SU-DHL-6 (cell line): Measurements from ENCODE around the gene MYLK.

Experiments
- EZH2phosphoT487 ChIP-seq: fragments of 200-600 bp; sonication (generic), shearing (Covaris generic); conservative IDR thresholded peaks from 2 replicates; pipeline ENCODE4 v1.6.1; 2018; ENCODE audit warnings: mild to moderate bottlenecking, antibody characterized with exemption, low read length, moderate library complexity, mixed read lengths
- TF ChIP-seq, protein P1 (sequence below): fragments of 200-600 bp; sonication (generic); IDR thresholded peaks from one replicate; pipeline ENCODE4 v1.5.1; 2017; ENCODE audit warnings: antibody characterized with exemption, mild to moderate bottlenecking, low read length, moderate library complexity; ENCODE audit not compliant: insufficient read depth, poor library complexity, severe bottlenecking

DNA sequence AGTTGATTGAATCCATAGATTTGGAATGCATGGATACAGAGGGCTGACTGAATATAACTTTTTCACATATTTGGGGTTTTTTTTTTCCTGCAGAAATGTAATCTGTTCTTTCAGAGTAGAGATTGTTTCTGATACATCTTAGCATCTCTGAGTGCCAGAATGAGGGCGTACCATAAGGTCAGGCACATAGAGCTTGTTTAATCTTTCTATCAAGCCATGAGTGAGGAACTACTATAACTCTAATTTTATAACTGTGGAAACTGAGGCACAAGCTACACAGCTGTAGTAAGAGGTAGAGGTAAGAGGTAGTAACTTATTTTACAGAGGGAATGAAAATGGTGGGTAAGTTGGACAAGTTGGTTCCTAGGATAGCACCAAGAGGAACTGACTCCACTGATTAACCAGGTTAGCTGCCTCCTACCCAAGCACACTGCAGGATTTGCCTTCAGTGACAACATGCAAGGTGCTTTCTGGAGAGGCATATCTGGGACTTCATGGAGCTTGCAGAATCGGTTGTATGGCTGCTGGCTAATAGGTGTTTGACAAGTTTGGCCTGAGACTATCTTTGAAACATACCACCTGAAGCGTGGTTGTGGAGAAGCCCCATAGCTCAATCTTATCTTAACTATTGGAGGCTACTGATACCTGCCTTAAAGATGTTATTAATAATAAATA, 275.7 kb downstream of the MYLK start:
- TF ChIP-seq, protein P1, sequence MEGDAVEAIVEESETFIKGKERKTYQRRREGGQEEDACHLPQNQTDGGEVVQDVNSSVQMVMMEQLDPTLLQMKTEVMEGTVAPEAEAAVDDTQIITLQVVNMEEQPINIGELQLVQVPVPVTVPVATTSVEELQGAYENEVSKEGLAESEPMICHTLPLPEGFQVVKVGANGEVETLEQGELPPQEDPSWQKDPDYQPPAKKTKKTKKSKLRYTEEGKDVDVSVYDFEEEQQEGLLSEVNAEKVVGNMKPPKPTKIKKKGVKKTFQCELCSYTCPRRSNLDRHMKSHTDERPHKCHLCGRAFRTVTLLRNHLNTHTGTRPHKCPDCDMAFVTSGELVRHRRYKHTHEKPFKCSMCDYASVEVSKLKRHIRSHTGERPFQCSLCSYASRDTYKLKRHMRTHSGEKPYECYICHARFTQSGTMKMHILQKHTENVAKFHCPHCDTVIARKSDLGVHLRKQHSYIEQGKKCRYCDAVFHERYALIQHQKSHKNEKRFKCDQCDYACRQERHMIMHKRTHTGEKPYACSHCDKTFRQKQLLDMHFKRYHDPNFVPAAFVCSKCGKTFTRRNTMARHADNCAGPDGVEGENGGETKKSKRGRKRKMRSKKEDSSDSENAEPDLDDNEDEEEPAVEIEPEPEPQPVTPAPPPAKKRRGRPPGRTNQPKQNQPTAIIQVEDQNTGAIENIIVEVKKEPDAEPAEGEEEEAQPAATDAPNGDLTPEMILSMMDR, result no peak
- TF ChIP-seq EZH2phosphoT487, result no peak
